HepG2 (cell line): ENCODE measurements around the gene CEBPZOS. TPM values are rescaled to one million over a fixed set of nuclear protein-coding genes. Genes with fewer than 3 reads are reported as not detected.
A peak's percentile ranks its signal among the peaks of the same experiment; 100 is the strongest.

Experiments
- ATF2 ChIP-seq: sonication (generic); formaldehyde crosslinking; IDR thresholded peaks from 2 replicates; pipeline ENCODE4 v1.4.0; 2020; ENCODE audit warnings: missing genetic modification reagents
- CC2D1A ChIP-seq: sonication (generic); formaldehyde crosslinking; IDR thresholded peaks from 2 replicates; pipeline ENCODE4 v1.8.1; 2023; ENCODE audit warnings: mild to moderate bottlenecking, missing genetic modification reagents
- ELF3 ChIP-seq: IDR thresholded peaks from 2 replicates; pipeline ENCODE4 v1.6.1; 2016; ENCODE audit warnings: missing genetic modification reagents, missing compliant biosample characterization
- FOXM1 ChIP-seq: sonication (generic); formaldehyde crosslinking; IDR thresholded peaks from 2 replicates; pipeline ENCODE4 v1.5.0; 2020; ENCODE audit warnings: missing genetic modification reagents
- HMG20B ChIP-seq: conservative IDR thresholded peaks from 2 replicates; pipeline ENCODE4 v1.6.1; 2016; ENCODE audit warnings: missing genetic modification reagents, missing compliant biosample characterization
- HNF4A ChIP-seq: sonication (generic); formaldehyde crosslinking; IDR thresholded peaks from 2 replicates; pipeline ENCODE4 v1.4.0; 2020; ENCODE audit warnings: missing genetic modification reagents
- JUNB ChIP-seq: sonication (generic); formaldehyde crosslinking; IDR thresholded peaks from 2 replicates; pipeline ENCODE4 v1.8.0; 2022; ENCODE audit warnings: missing genetic modification reagents, mild to moderate bottlenecking, borderline replicate concordance
- MAFK ChIP-seq, 2 experiments: IDR thresholded peaks in 1 of 2; conservative IDR thresholded peaks in 1 of 2; 2 replicates each; pipeline ENCODE4 v1.6.1; 2011; ENCODE audit warnings: improper control_type of control experiment in 2 of 2, low read length in 2 of 2
- MIXL1 ChIP-seq: IDR thresholded peaks from 2 replicates; pipeline ENCODE4 v1.6.1; 2016
- NBN ChIP-seq: fragments of 450-650 bp; conservative IDR thresholded peaks from 2 replicates; pipeline ENCODE4 v1.6.1; 2017
- NFIC ChIP-seq: IDR thresholded peaks from 2 replicates; pipeline ENCODE4 v1.6.1; 2012; ENCODE audit warnings: mild to moderate bottlenecking, low read length, inconsistent platforms
- NFYC ChIP-seq: IDR thresholded peaks from 2 replicates; pipeline ENCODE4 v1.6.1; 2016; ENCODE audit warnings: missing genetic modification reagents, missing compliant biosample characterization
- SP4 ChIP-seq: sonication (generic); formaldehyde crosslinking; IDR thresholded peaks from 2 replicates; pipeline ENCODE4 v1.8.1; 2023; ENCODE audit warnings: mild to moderate bottlenecking, missing genetic modification reagents
- SSRP1 ChIP-seq: IDR thresholded peaks from 2 replicates; pipeline ENCODE4 v1.6.1; 2016; ENCODE audit warnings: control low read depth
- THAP7 ChIP-seq: sonication (generic); formaldehyde crosslinking; IDR thresholded peaks from 2 replicates; pipeline ENCODE4 v1.8.1; 2023; ENCODE audit warnings: mild to moderate bottlenecking, missing genetic modification reagents
- TOPORS ChIP-seq: sonication (generic); formaldehyde crosslinking; IDR thresholded peaks from 2 replicates; pipeline ENCODE4 v1.8.0; 2023; ENCODE audit warnings: mild to moderate bottlenecking, missing genetic modification reagents
- XBP1 ChIP-seq: sonication (generic); formaldehyde crosslinking; IDR thresholded peaks from 2 replicates; pipeline ENCODE4 v1.5.0; 2020; ENCODE audit warnings: missing genetic modification reagents
- ZFAT ChIP-seq: sonication (generic); formaldehyde crosslinking; conservative IDR thresholded peaks from 2 replicates; pipeline ENCODE4 v1.8.1; 2023; ENCODE audit warnings: missing genetic modification reagents, inconsistent platforms
- ZFP37 ChIP-seq: sonication (generic); formaldehyde crosslinking; IDR thresholded peaks from 2 replicates; pipeline ENCODE4 v1.4.0; 2020; ENCODE audit warnings: missing genetic modification reagents, borderline replicate concordance
- ZNF430 ChIP-seq: sonication (generic); formaldehyde crosslinking; IDR thresholded peaks from 2 replicates; pipeline ENCODE4 v1.9.0; 2021; ENCODE audit warnings: mild to moderate bottlenecking, missing genetic modification reagents
- ZNF562 ChIP-seq: sonication (generic); formaldehyde crosslinking; IDR thresholded peaks from 2 replicates; pipeline ENCODE4 v1.8.0; 2022; ENCODE audit warnings: missing genetic modification reagents, borderline replicate concordance
- ZNF564 ChIP-seq: sonication (generic); formaldehyde crosslinking; IDR thresholded peaks from 2 replicates; pipeline ENCODE4 v1.8.1; 2023; ENCODE audit warnings: mild to moderate bottlenecking, missing genetic modification reagents
- ZNF615 ChIP-seq: sonication (generic); formaldehyde crosslinking; IDR thresholded peaks from 2 replicates; pipeline ENCODE4 v1.5.0; 2020; ENCODE audit warnings: mild to moderate bottlenecking, missing genetic modification reagents, borderline replicate concordance
- ZNF749 ChIP-seq: sonication (generic); formaldehyde crosslinking; IDR thresholded peaks from 2 replicates; pipeline ENCODE4 v1.8.0; 2022; ENCODE audit warnings: mild to moderate bottlenecking, missing genetic modification reagents, moderate library complexity, borderline replicate concordance
- ZNF772 ChIP-seq: sonication (generic); formaldehyde crosslinking; IDR thresholded peaks from 2 replicates; pipeline ENCODE4 v1.5.0; 2020; ENCODE audit warnings: mild to moderate bottlenecking, missing genetic modification reagents
- ZNF782 ChIP-seq: sonication (generic); formaldehyde crosslinking; IDR thresholded peaks from 2 replicates; pipeline ENCODE4 v1.4.0; 2020; ENCODE audit warnings: missing genetic modification reagents, mild to moderate bottlenecking, borderline replicate concordance
- ZNF841 ChIP-seq: sonication (generic); formaldehyde crosslinking; IDR thresholded peaks from 2 replicates; pipeline ENCODE4 v1.8.1; 2023; ENCODE audit warnings: missing genetic modification reagents, borderline replicate concordance
- polyA plus RNA-seq, 8 experiments: library from polyadenylated mRNA; depleted of rRNA in 3 of 8; stranded (reverse) in 7 of 8; unstranded in 1 of 8; fragments of >200 nt; fragmentation: Illumina TruSeq in 4 of 8; extraction: Trizol in 4 of 8; gene quantifications; 2 replicates each; pipeline versions ENCODE4 v1.2.1 to v1.2.3, GENCODE V29; 2011 to 2016; ENCODE audit warnings: low read depth in 4 of 8, missing spikeins in 1 of 8, mixed read lengths in 1 of 8; ENCODE audit not compliant: insufficient read depth in 1 of 8
- total RNA-seq, 5 experiments: library from RNA; depleted of rRNA; stranded (reverse); fragments of >200 nt; fragmentation: Illumina TruSeq; extraction: Trizol; gene quantifications; 2 replicates each; pipeline ENCODE4 v1.2.3, GENCODE V29; 2016; ENCODE audit warnings: low read depth in 1 of 5
- TF ChIP-seq, protein P1 (sequence below): sonication (generic); formaldehyde crosslinking; IDR thresholded peaks from 2 replicates; pipeline ENCODE4 v1.4.0; 2020; ENCODE audit warnings: mild to moderate bottlenecking, missing genetic modification reagents

The CEBPZOS gene
- total and polyA plus RNA-seq, 2 of the 13 experiments (the other 11 are each of a cell fraction or from before 2014, with no cell fraction given) = 18.6 to 44.7 TPM

DNA sequence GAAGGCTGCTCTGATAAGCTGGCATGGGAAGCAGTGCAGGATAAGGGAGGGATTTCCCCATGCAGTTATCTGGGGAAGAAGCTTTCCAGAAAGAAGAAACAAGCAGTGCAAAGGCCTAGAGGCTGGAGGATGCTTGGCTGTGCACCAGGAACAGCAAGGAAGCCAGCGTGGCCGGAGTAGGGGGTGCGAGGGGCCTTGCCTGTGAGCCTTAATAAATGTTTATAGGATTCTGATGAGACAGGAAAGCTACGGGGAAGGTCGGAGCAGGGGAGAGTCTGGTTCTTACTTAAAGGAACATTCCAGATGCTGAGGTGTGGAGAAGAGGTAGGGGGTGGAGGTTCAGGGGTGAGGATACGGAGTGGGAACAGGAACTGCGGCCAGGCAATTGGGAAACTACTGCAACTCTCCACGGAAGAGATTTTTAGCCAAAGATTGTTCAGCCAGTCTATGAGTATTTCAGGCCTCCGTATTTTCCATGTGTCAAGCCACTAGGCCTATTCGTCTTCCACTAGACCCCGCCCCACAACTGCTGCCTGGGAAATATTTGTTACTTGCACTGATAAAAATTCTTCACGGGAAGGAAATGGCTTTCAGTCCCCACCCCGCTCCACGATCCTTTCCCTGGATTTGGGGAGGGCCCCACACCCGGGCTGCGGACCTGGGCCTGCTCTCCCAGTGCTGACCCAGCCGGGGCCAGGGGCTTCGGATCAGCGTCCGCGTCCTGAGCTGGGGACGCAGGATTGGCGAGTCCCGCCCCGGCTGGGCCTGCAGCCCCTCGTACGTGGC lies 40.0 kb upstream of the CEBPZOS start (continued):
- TF ChIP-seq MAFK (conservative IDR thresholded peaks at IDR 0.05 in 1 of 2, IDR thresholded peaks at IDR 0.05 in 1 of 2; ENCODE audit: low read length in 2 of 2) (no peak), HNF4A (CRISPR knock-in tag) (no peak), ZNF562 (CRISPR knock-in tag) (no peak), NBN (no peak), ZNF430 (CRISPR knock-in tag) (no peak; the same call in 1 of the 2 replicates), ZNF782 (CRISPR knock-in tag) (no peak), ZFAT (CRISPR knock-in tag) (no peak), ZNF564 (CRISPR knock-in tag) (no peak), SP4 (CRISPR knock-in tag) (no peak), JUNB (CRISPR knock-in tag) (no peak), NFYC (CRISPR knock-in tag) (no peak), NFIC (no peak), ZNF841 (no peak), ZFP37 (CRISPR knock-in tag) (no peak), XBP1 (no peak), THAP7 (CRISPR knock-in tag) (no peak), TOPORS (CRISPR knock-in tag) (no peak), ZNF749 (CRISPR knock-in tag) (peak; percentile 51; the same call in 1 of the 2 replicates), MIXL1 (CRISPR knock-in tag) (no peak), ATF2 (no peak), CC2D1A (no peak), ZNF615 (CRISPR knock-in tag) (no peak), ELF3 (CRISPR knock-in tag) (no peak), HMG20B (no peak), FOXM1 (no peak), SSRP1 (CRISPR knock-in tag) (no peak), ZNF772 (CRISPR knock-in tag) (no peak)
- TF ChIP-seq, protein P1, sequence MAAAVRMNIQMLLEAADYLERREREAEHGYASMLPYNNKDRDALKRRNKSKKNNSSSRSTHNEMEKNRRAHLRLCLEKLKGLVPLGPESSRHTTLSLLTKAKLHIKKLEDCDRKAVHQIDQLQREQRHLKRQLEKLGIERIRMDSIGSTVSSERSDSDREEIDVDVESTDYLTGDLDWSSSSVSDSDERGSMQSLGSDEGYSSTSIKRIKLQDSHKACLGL = no peak; the same call in 1 of the 2 replicates
